NCI-H146 (cell line): ENCODE results near the gene FYB1.

Source experiments
- DNase-seq: peaks from one replicate; lab custom pipeline; 2025; lab: John Stamatoyannopoulos, UW

Gene FYB1

GRCh38 chr5:39082995-39083394 is 136.4 kb downstream of the FYB1 start:
- no peak for DNase-seq

- DNase-seq = peak; percentile 55
These were observed 138.7 kb downstream of the FYB1 start for GRCh38 chr5:39080597-39081204.

- DNase-seq = no peak
These were observed 139.2 kb downstream of the FYB1 start for GRCh38 chr5:39080168-39080567.

- DNase-seq = no peak
These were observed 140.2 kb downstream of the FYB1 start for GRCh38 chr5:39079147-39079546.

GRCh38 chr5:39076757-39077728 is 142.3 kb downstream of the FYB1 start:
- DNase-seq = no peak

- no peak for DNase-seq
These were observed 143.1 kb downstream of the FYB1 start for GRCh38 chr5:39076101-39076756.

- DNase-seq = peak; percentile 86
These were observed 145.1 kb downstream of the FYB1 start, which contains the start of gene RICTOR for GRCh38 chr5:39074017-39074814. TSS of gene RICTOR (minus strand) at chr5:39074399. CDS start at chr5:39074377, 22 bp downstream.

- no peak for DNase-seq
These were observed 145.7 kb downstream of the FYB1 start for GRCh38 chr5:39073767-39074016.

- DNase-seq = peak; percentile 55
These were observed 146.2 kb downstream of the FYB1 start for GRCh38 chr5:39072925-39073766.

- no peak for DNase-seq
These were observed 151.3 kb downstream of the FYB1 start for GRCh38 chr5:39068099-39068498.

GRCh38 chr5:39064450-39064849 is 154.9 kb downstream of the FYB1 start:
- no peak for DNase-seq

GRCh38 chr5:39063037-39063436 is 156.3 kb downstream of the FYB1 start:
- DNase-seq = no peak

- no peak for DNase-seq
These were observed 156.8 kb downstream of the FYB1 start for GRCh38 chr5:39062530-39062929.

GRCh38 chr5:39062104-39062503 is 157.3 kb downstream of the FYB1 start:
- DNase-seq = no peak

GRCh38 chr5:39059064-39059463 is 160.3 kb downstream of the FYB1 start:
- DNase-seq = no peak

- DNase-seq = no peak
These were observed 161.0 kb downstream of the FYB1 start for GRCh38 chr5:39058178-39058921.

- no peak for DNase-seq
These were observed 161.6 kb downstream of the FYB1 start for GRCh38 chr5:39057734-39058133.

GRCh38 chr5:39055768-39056398 is 163.5 kb downstream of the FYB1 start:
- no peak for DNase-seq
